ENCODE results near the gene KLK6.

DNA sequence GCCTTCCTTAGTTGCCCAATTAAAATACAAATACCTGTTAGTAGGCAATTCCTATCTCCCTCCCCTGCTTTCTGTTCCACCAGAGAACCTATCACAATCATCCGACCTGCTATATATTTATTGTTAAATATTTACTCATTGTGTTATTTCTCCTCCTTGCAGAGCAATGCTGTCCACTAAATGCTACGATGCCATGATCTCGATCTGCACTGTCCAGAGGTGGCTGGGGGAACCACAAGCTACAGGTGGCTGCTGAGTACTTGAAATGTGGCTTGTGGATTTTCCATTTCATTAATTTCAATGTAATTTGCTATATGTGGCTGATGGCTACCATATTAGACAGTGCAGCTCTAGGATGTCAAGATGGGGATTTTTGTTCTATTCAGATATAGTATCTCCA, 5.1 kb downstream of the KLK6 start:
- TF ChIP-seq, protein P1, sequence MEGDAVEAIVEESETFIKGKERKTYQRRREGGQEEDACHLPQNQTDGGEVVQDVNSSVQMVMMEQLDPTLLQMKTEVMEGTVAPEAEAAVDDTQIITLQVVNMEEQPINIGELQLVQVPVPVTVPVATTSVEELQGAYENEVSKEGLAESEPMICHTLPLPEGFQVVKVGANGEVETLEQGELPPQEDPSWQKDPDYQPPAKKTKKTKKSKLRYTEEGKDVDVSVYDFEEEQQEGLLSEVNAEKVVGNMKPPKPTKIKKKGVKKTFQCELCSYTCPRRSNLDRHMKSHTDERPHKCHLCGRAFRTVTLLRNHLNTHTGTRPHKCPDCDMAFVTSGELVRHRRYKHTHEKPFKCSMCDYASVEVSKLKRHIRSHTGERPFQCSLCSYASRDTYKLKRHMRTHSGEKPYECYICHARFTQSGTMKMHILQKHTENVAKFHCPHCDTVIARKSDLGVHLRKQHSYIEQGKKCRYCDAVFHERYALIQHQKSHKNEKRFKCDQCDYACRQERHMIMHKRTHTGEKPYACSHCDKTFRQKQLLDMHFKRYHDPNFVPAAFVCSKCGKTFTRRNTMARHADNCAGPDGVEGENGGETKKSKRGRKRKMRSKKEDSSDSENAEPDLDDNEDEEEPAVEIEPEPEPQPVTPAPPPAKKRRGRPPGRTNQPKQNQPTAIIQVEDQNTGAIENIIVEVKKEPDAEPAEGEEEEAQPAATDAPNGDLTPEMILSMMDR (IDR thresholded peaks at IDR 0.05; ENCODE audit: insufficient read depth, low read depth, low read length), result no peak
- no peak for TF ChIP-seq EZH2 (IDR thresholded peaks at IDR 0.05; ENCODE audit: insufficient read depth, low read length)

Data from astrocyte (in vitro differentiated cells and primary cell).